Vagina (tissue), 2 donors: ENCODE measurements around the gene TTLL11.

ENCODE experiments used
- POLR2A ChIP-seq, 2 donors: fragments of 450-650 bp; IDR thresholded peaks; one replicate each; pipeline ENCODE4 v1.6.1; 2017; ENCODE audit warnings: antibody characterized with exemption in 2 of 2, mild to moderate bottlenecking in 2 of 2, moderate library complexity in 2 of 2
- POLR2AphosphoS5 ChIP-seq, 2 donors: sonication (generic); formaldehyde crosslinking; IDR thresholded peaks; one replicate each; pipeline ENCODE4 v1.9.0; 2017; ENCODE audit warnings: antibody characterized with exemption in 2 of 2, mild to moderate bottlenecking in 2 of 2, low read depth in 1 of 2; ENCODE audit not compliant: insufficient read depth in 1 of 2
- TF ChIP-seq, protein P1 (sequence below), 3 experiments: fragments of 450-650 bp in 2 of 3; fragments of 200-600 bp in 1 of 3; sonication (generic) in 1 of 3; IDR thresholded peaks; one replicate each; pipeline ENCODE4 v1.5.1; 2017 to 2019; ENCODE audit warnings: antibody characterized with exemption in 3 of 3, mild to moderate bottlenecking in 2 of 3, moderate library complexity in 2 of 3

- TF ChIP-seq, protein P1, sequence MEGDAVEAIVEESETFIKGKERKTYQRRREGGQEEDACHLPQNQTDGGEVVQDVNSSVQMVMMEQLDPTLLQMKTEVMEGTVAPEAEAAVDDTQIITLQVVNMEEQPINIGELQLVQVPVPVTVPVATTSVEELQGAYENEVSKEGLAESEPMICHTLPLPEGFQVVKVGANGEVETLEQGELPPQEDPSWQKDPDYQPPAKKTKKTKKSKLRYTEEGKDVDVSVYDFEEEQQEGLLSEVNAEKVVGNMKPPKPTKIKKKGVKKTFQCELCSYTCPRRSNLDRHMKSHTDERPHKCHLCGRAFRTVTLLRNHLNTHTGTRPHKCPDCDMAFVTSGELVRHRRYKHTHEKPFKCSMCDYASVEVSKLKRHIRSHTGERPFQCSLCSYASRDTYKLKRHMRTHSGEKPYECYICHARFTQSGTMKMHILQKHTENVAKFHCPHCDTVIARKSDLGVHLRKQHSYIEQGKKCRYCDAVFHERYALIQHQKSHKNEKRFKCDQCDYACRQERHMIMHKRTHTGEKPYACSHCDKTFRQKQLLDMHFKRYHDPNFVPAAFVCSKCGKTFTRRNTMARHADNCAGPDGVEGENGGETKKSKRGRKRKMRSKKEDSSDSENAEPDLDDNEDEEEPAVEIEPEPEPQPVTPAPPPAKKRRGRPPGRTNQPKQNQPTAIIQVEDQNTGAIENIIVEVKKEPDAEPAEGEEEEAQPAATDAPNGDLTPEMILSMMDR (IDR thresholded peaks at IDR 0.05): no peak
- TF ChIP-seq POLR2AphosphoS5 (IDR thresholded peaks at IDR 0.05; ENCODE audit: insufficient read depth in 1 of 2, low read depth in 1 of 2) (no peak), POLR2A (IDR thresholded peaks at IDR 0.05) (no peak)
Observed at GRCh38 chr9:122112238-122112637, 19.1 kb upstream of the TTLL11 start.
